NCI-H2227 (cell line): Measurements from ENCODE around the gene KCNK3.
"Not testable (repeated sequence)": the region's sequence is repeated elsewhere in the genome, so short reads cannot be mapped to it uniquely, and the experiment has no call there.

ENCODE experiments used
- DNase-seq: peaks from one replicate; lab custom pipeline; 2025; ENCODE audit not compliant: unreplicated experiment; lab: John Stamatoyannopoulos, UW

KCNK3 gene

DNA sequence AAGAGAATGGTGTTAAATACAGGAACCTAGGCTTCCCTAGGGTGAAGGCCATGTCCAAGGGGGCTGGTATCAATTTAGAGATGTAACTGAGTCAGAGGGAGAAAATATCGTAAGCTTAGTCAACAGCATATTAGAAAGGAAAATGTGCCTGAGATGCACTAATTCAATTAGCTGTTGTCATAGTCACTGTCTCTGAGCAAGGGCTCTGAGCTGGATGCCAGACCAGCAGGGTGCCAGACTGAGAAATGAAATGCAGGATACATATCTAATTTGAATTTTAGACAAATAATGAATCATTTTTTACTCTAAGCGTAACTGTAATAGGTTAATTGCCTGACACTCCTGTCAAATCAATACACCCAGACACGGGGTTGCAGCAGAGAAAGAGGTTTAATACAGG, 60.1 kb downstream of the KCNK3 start:
- no peak for DNase-seq

DNA sequence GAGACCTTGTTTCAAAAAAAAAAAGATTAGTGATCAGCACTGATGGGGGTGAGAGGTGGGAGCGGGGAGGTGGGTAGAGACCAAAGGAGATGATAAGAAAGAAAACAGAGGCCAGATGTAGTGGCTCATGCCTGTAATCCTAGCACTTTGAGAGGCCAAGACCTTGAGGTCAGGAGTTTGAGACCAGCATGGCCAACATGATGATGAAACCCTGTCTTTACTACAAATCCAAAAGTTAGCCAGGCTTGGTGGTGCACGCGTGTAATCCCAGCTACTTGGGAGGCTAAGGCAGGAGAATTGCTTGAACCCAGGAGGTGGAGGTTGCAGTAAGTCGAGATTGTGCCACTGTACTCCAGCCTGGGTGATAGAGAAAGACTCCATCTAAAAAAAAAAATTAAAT, 62.0 kb downstream of the KCNK3 start:
- DNase-seq = no peak

DNA sequence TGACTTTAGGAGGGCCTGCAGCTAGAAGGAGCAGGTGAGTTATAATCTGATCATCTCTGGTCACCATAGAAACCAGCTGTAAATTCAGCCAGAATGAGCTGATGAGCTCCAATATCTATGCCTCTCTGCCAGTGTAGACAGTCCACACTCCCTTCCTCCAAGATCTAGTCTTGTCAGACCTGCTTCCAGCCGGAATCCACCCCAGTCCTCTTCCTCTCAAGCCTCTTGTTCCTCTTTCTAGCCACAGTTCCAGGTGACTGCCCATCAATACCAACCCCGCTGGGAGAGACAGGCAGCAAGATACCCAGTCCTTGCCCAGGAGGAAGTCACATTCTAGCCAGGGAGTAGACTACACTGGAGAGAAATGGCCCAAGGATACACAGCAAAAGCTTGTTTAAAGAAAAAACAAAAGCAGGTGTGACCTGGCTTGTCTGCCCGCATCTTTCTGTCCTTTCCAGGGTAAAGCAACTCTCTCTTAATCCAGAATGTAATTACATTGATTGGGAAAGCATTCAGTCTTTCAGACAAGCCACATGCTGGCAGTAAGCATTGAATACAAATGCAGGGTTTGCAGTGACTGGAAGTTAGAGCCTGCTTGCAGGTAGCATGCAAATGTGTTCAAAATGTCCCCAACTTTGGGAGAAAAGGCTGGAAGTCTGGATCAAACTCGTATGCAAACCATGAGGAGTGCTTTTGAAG, 62.6 kb downstream of the KCNK3 start:
- no peak for DNase-seq

DNA sequence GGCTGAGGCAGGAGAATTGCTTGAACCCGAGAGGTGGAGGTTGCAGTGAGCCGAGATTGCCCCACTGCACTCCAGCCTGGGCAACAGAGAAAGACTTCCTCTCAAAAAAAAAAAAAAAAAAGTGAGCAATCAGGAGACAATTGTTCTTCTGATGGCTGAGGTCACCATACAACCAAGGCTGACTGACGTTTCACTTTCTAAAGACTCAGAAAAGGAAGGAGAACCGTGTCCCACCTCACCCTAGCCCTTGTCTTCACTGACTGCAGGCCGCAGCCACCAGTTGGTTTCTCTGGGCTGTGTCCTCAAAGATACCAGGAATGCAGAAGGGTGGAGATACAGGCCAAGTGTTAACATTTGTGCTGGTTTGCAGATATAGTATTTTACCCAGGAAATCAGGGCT, 63.8 kb downstream of the KCNK3 start:
- no peak for DNase-seq

DNA sequence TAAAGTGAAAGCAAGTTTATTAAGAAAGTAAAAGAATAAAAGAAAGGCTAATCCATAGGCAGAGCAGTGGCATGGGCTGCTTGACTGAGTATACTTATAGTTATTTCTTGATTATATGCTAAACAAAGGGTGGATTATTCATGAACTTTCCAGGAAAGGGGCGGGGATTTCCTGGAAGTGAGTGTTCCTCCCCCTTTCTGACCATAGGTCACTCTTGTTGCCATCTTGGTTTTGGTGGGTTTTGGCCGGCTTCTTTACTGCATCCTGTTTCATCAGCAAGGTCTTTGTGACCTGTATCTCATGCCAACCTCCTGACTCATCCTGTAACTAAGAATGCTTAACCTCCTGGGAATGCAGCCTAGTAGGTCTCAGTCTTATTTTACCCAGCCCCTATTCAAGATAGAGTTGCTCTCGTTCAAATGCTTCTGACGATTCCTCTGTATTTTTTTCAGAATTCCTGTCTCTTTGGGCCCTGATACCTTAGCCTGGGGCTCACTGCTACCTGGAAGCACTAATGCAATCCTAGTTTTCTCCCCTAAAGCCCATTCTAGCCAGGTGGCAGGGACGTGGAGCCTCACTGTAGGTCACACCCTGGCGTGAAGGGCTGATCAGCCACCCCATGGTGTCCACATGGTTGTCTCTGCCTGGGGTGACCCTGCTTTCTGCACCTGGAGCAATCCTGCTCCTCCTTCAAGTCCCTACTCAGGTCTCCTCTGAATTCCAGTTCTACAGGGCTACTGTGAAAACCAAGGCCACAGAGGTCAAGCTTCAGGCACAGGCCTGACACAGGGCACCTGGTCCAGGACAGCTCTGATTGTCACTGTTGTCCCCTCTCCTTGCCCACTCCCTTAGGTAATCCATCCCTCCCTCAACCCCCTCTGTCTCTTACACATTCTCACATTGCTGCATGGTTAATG, 65.6 kb downstream of the KCNK3 start:
- DNase-seq = no peak

DNA sequence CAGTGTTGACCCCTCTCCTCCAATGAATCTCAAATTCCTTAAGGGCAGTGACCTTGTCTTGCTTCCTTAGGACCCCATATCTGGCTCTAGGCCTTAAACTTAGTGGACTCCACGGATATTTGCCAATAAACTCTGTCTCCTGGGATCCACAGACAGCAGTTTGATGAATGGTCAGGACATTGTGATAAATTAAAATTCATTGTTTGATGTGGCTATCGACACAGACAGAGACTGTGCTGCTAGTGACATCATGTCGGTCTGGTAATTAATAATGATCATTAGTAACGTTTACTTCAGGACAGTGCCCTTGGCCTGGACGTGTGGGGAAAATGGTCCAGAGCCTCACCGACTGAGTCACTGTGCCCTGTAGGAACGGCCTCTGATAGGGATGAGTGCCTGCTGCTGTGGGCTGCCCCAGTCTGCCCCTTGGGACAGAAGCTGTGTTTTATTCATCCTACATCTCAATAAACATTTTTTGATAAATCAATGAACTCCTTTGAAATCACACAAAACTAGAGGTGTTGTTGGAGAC, 66.3 kb downstream of the KCNK3 start:
- DNase-seq = no peak

DNA sequence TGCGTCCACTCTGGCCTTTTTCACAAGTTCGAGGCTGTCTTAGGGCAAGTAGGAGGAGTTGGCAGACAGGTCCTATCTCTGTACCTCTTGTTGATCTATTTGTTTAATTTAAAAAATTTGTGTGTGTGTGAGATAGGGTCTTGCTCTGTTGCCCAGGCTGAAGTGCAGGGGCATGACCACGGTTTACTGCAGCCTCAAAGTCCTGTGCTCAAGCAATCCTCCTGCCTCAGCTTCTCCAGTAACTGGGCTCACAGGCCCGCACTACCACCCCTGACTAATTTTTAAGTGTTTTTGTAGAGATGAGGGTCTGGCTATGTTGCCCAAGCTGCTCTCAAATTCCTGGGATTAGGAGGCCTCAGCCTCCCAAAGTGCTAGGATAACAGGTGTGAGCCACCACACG, 67.3 kb downstream of the KCNK3 start:
- no peak for DNase-seq

DNA sequence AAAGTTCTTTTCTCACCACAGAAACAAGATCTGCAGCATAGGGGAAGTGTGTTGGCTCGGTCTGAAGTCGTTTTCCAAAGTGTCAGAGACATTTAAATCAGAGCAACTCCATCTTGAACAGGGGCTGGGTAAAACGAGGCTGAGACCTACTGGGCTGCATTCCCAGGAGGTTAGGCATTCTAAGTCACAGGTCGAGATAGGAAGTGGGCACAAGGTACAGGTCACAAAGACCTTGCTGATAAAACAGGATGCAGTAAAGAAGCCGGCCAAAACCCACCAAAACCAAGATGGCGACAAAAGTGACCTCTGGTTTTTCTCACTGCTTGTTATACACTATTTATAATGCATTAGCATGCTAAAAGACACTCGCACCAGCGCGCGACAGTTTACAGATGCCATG, 68.5 kb downstream of the KCNK3 start:
- not testable (repeated sequence) for DNase-seq

DNA sequence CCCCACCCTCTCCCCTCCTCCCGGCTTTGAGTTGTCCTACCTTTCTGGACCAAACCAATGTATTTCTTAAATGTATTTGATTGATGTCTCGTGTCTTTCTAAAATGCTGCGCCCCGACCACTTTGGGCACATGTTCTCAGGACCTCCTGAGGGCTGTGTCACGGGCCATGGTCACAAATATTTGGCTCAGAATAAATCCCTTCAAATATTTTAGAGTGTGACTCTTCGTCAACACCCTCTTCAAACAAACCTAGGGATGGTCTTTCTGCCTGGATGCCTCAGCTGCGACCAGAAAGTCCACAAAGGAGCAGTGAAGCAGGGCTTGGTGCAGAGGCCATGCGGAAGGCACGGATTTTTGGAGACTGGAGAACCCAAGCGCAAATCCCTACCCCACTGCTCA, 70.5 kb downstream of the KCNK3 start:
- no peak for DNase-seq

DNA sequence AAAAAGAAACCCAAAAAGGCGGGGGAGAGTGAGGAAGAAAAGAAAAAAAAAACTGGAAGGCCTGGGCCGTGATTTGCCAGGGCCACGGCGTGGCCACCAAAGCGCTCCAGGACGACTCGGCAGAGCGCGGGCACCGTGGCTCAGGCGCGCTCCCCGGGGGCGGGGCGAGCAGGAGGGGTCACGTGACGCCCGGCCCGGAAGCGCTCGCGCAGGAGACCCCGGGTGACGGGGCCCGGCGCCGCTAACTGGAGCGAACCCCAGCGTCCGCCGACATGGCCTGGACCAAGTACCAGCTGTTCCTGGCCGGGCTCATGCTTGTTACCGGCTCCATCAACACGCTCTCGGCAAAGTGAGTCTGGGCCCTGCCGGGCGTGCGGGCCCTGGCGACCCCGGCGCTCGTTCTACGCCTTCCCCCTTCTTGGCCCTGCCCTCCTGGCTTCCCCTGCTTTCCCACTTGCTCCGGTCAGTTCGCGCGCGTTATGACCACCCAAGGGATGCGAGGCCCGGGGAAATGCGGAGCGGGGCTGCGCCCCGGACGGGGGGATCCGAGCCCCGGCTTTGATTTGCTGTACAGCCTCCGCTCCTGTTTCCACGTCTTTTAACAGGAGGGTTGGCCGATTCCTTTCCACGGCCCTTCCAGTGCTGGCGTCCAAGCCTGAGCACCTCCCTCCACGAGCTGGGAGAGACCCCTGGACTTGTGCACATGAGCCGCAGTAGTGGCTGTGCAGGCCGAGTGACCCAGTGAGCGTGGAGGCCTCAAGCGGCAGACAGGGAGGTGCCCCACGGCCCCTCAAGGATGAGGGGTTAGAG, 71.8 kb downstream of the KCNK3 start, which contains the start of gene SLC35F6:
Gene SLC35F6, plus strand, starts transcription at position 207 of the 810 bp plus-strand sequence. Its CDS starts 66 bp downstream, at position 273.
- DNase-seq = peak; percentile 91

DNA sequence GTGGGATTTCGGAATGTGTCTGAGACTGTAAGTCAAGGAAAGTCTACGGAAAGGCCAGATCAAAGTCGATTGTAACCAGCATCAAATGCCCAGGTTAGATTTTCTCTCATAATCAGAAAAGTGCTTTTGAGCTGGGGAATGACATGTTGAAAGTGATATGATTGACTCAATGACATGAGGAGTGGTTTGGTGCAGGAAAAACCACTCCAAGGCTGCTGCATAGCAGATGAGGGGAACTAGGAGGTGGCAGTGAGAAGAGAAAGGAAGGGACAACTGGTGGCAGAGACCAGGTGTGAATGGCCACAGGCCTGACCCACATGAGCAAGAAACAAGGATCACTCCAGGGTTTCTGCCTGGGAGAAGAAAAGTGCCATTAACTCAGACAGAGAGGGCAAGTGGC, 72.4 kb downstream of the KCNK3 start:
- no peak for DNase-seq

DNA sequence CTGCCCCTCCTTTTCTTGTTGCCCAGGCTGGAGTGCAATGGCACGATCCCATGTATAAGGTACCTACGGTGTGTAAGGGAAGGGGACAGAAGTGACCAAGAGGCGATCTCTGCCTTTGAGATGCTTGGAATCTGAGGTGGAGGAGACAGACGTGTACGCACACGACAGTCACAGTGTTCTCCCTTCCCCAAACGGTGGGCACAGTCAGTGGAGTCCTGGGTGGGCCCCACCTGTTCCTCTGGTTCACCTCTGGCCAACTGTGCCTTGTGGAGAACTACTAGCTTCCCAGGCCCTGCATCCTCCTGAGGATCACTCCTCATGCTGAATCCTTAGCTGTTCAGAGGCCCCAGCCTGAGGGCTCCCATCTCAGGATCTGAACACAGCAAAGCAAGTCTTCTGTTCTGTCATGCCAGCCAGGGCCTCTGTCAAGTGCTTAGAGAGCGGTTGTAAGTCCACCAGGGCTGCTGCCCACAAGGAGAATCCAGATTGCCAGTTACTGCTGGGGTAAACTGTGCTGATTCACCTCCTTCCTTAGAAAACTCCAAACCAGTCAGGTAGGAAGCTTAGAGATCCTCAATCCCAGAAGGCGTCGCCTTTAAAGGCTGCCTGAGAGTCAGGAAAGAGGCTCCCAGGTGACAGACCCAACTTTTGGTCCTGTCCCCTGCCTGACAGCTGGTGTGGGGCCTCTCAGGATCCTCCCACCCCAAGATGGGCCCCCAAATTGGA, 73.1 kb downstream of the KCNK3 start:
- DNase-seq = no peak

DNA sequence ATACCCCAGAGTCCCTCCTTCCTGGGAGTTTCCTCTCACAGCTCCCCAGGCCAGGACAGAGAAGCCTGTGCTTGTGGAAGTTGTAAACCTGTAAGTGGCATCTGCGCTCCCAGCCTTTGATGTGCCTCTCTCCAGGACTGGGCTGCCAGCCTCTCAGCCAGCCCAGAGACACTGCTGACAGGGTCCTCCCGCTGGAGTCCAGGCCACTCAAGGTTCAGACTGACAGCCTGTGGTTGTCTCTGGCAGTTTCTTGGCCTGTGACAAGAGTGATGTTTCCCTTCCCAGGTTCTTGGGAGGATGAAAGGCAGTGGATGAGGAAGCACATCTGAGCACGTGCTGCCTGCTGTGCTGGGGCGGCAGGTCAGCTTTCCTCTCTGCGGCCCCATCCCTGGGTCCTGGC, 74.6 kb downstream of the KCNK3 start:
- no peak for DNase-seq

DNA sequence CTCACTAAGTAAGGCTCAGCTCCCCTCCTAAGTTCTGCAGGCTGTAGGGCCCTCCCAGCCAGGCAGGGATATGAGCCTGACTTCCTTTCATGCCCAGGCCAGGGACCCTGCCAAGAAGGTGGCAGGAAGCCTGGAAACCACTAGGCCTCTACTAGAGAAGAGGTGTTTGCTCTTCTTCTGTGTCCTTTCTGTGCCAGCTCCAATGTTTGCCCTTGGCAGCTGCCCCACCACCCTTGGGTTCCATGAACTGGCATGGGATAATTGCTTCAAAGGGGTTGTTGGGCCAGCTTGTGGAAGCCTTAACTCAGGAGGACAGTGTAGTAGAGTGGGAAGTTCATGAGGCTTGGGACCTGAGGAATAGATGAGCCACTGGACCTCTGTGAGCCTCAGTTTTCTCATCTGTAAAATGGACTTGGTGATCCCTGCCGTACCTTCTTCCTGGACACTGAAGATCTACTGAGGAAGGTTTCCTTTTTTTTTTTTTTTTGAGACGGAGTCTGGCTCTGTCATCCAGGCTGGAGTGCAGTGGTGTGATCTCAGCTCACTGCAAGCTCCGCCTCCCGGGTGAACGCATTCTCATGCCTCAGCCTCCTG, 75.5 kb downstream of the KCNK3 start:
- no peak for DNase-seq

DNA sequence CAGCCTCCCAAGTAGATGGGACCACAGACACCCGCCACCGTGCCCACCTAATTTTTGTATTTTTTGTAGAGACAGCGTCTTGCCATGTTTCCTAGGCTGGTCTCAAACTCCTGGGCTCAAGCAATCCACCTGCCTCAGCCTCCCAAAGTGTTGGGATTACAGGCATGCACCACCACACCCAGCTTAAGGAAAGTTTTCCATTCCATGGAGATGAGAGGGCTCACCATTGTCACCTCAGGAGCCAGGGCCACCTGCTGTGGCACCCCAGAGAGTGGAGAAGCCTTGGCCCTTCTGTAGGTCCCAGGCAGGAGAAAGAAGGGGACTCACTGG, 76.2 kb downstream of the KCNK3 start:
- no peak for DNase-seq

DNA sequence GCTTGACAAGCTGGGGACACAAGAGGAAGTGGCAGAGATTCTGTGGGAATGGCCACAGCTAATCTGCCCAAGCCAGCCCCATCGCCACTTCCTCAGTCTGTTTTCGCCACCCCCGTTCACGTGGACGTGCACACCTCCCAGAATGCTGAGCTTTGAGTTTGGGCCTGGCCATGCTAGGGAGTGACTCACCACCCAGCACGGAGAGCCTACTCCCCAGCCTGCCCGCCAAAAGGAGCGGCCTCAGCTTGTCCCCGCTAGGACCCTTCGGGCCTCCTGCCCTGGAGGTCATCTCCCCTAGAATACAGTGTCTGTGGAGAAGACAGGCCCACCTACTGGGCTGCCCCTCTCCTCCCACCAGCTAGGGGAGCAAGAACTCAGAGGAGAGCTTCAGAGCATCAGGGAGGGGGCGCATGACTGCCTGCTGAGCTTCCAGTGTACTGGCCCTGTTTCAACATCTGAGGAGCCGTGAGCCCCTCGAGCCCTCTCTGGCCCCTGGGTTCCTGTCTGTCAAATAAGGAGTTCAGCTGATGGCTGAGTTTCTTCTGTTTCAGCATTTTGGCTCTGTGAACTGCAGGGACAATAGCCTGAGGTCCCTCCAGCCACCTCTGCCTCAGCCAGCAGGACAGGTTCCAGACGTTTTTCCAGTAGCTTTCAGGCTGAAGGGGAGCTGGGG, 76.7 kb downstream of the KCNK3 start:
- DNase-seq = no peak

DNA sequence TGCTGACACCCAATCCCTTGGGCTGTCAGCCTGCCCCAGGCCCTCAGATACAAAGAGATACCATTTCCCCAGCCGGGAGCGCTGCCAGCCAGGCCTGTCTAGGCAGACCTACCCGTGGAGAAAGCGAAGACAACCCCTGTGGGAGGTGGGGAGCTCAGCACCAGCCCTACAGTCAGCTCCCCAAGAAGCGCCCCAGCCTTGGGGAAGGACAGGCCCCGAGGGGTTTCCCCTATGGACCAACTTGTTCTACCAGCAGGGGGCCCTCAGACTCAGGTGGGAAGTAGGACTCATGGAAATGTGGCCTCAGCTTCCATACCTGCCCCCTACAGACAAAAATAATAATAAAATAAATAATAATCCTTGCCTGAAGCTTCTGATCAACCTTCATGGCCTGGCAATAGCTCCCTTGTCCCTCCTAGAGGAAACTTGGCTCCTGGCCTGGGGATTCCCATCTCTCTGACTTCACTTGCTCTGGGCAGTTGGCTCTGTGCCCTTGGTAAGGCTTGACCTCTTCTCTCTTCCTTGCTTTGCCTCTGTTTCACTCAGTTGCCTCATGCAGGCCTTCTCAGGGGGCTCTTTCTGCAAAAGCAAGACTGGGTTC, 78.6 kb downstream of the KCNK3 start:
- DNase-seq = no peak

DNA sequence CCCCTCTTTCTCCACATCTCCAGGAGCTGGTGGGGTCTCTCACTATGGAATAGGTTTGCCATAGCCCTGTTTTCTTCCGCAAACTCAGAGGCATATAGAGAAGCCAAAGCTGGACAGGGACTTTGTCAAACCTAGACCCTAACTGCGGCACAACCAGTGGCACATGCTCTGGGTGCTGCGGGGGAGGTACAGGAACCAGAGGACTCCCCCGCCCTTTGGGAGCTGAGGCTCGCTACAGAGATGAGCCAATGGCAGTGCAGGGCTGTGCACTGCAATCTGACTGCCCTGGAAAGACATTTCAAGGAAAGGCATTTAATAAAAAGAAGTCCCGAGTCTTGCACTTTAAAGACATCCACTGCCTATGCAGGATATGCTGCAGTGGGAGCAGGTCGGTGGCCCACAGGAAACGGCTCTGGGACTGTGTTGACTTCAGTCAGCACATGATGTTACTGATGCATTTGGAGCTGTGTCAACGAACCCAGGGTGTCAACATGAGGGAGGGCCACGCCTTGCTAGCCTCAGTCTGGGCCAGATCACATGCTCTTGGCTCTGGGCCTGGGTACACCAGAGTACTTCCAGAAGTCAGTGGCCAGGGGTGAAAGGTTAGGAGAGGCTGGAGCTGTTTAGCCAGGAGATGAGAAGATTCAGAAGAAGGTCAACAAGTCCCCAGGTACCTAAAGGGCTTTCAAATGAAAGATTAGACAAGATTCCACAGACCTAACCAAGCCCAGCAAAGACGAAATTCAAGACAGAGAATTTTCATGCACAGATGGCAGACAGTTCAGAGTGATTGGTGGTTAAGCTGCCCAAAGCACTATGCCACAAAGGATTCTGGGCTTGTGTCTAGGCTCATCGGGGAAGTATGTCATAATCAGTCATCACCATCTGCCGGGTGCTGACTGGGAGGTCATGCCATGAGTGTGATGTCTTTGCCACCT, 79.8 kb downstream of the KCNK3 start:
- no peak for DNase-seq
